Endothelial cell of umbilical vein (primary cell): Measurements from ENCODE around the gene SMIM7. TPM values are rescaled to one million over a fixed set of nuclear protein-coding genes. Genes with fewer than 3 reads are reported as not detected.

Source experiments
- BruUV-seq: library from RNA; stranded (reverse); fragments of 400-500 nt; replicated peaks from 2 replicates; lab custom pipeline; 2021; lab: Mats Ljungman, UMichigan
- CTCF ChIA-PET: fragments of 300-600, 350-600 bp; sonication (Branson Sonifier 250); formaldehyde crosslinking; loops from one replicate; lab custom pipeline; 2021; ENCODE audit warnings: antibody characterized with exemption, inconsistent platforms; lab: Charles Lee
- POLR2A ChIA-PET: fragments of 300-600, 350-600 bp; sonication (Branson Sonifier 250); formaldehyde crosslinking; loops from one replicate; lab custom pipeline; 2021; ENCODE audit warnings: antibody characterized with exemption, inconsistent platforms; lab: Charles Lee
- DNase-seq: peaks from one replicate; pipeline ENCODE4 v3.0.0-alpha.2; 2011; ENCODE audit warnings: low read depth, low spot score
- FAIRE-seq: peaks from 2 replicates; lab custom pipeline; 2011; peaks lifted over from hg19 to GRCh38; lab: Jason Lieb, UNC
- H2AFZ ChIP-seq: 2 replicates; pipeline ENCODE4 v1.6.0; 2012; ENCODE audit warnings: low read depth, low read length, control low read depth, inconsistent platforms
- H3K27ac ChIP-seq: 2 replicates; pipeline ENCODE4 v1.5.1; 2011; ENCODE audit warnings: low read depth, mild to moderate bottlenecking, control low read depth, low read length, moderate library complexity; ENCODE audit not compliant: insufficient read depth
- H3K27me3 ChIP-seq, 2 experiments: 2 replicates each; pipeline versions ENCODE4 v1.6.0 to v1.6.1; 2011; ENCODE audit warnings: low read length in 2 of 2, mixed read lengths in 1 of 2; ENCODE audit not compliant: control insufficient read depth in 2 of 2, insufficient read depth in 2 of 2
- H3K36me3 ChIP-seq, 2 experiments: 2 replicates in 1 of 2; 3 replicates in 1 of 2; pipeline ENCODE4 v1.5.1; 2011; ENCODE audit warnings: low read length in 2 of 2, mild to moderate bottlenecking in 1 of 2, moderate library complexity in 1 of 2; ENCODE audit not compliant: control insufficient read depth in 2 of 2, insufficient read depth in 2 of 2; ENCODE audit errors: extremely low read depth in 1 of 2
- H3K4me1 ChIP-seq: 3 replicates; pipeline ENCODE4 v1.5.1; 2011; ENCODE audit warnings: mild to moderate bottlenecking, low read length; ENCODE audit not compliant: control insufficient read depth, insufficient read depth; ENCODE audit errors: extremely low read depth
- H3K4me2 ChIP-seq: 2 replicates; pipeline ENCODE4 v1.6.1; 2011; ENCODE audit warnings: low read length, control low read depth, mixed read lengths; ENCODE audit not compliant: insufficient read depth
- H3K4me3 ChIP-seq, 3 experiments: fragments of 200-600 bp in 1 of 3; sonication (generic), shearing (Covaris generic) in 1 of 3; replicated peaks in 1 of 3; 2 replicates each; pipeline ENCODE4 v1.5.1; 2011 to 2016; ENCODE audit warnings: control low read depth in 3 of 3, low read length in 3 of 3, mild to moderate bottlenecking in 2 of 3, inconsistent platforms in 1 of 3, low read depth in 1 of 3, moderate library complexity in 1 of 3; ENCODE audit not compliant: insufficient read depth in 1 of 3
- H3K79me2 ChIP-seq: 2 replicates; pipeline ENCODE4 v1.6.0; 2012; ENCODE audit warnings: low read length, inconsistent platforms; ENCODE audit not compliant: control insufficient read depth, insufficient read depth
- H3K9ac ChIP-seq: replicated peaks from 2 replicates; pipeline ENCODE3; 2011; ENCODE audit warnings: low read length, control low read depth; ENCODE audit not compliant: insufficient read depth; ENCODE audit errors: extremely low read depth
- H3K9me1 ChIP-seq: replicated peaks from 3 replicates; pipeline ENCODE4 v1.6.0; 2011; ENCODE audit warnings: mild to moderate bottlenecking, low read length; ENCODE audit not compliant: control insufficient read depth, insufficient read depth; ENCODE audit errors: extremely low read depth
- H3K9me3 ChIP-seq: replicated peaks from 2 replicates; pipeline ENCODE4 v1.5.1; 2012; ENCODE audit warnings: low read length, inconsistent platforms; ENCODE audit not compliant: control insufficient read depth, insufficient read depth
- H4K20me1 ChIP-seq: replicated peaks from 2 replicates; pipeline ENCODE3; 2011; ENCODE audit warnings: mild to moderate bottlenecking, low read length; ENCODE audit not compliant: control insufficient read depth, insufficient read depth; ENCODE audit errors: extremely low read depth
- EZH2 ChIP-seq: IDR thresholded peaks from 2 replicates; pipeline ENCODE4 v1.6.1; 2012; ENCODE audit warnings: borderline replicate concordance, low read depth, mild to moderate bottlenecking, moderate library complexity, low read length, inconsistent platforms; ENCODE audit not compliant: severe bottlenecking
- FOS ChIP-seq: IDR thresholded peaks from 2 replicates; pipeline ENCODE4 v1.6.1; 2011; ENCODE audit warnings: mild to moderate bottlenecking, low read length, moderate library complexity, borderline replicate concordance; ENCODE audit not compliant: insufficient read depth
- GATA2 ChIP-seq: IDR thresholded peaks from 2 replicates; pipeline ENCODE4 v1.7.0; 2011; ENCODE audit warnings: low read depth, mild to moderate bottlenecking, moderate library complexity, mixed read lengths, low read length; ENCODE audit not compliant: insufficient read length, insufficient read depth
- JUN ChIP-seq: IDR thresholded peaks from 2 replicates; pipeline ENCODE4 v1.6.1; 2011; ENCODE audit warnings: borderline replicate concordance, low read depth; ENCODE audit not compliant: insufficient read length, insufficient read depth
- MAX ChIP-seq: IDR thresholded peaks from 2 replicates; pipeline ENCODE4 v1.6.1; 2011; ENCODE audit not compliant: insufficient read depth, insufficient read length
- MYC ChIP-seq: IDR thresholded peaks from one replicate; pipeline ENCODE4 v1.6.1; 2011; ENCODE audit warnings: mild to moderate bottlenecking, low read depth, low read length
- POLR2A ChIP-seq: IDR thresholded peaks from 2 replicates; pipeline ENCODE4 v1.6.1; 2012; ENCODE audit warnings: low read depth, mild to moderate bottlenecking, control low read depth, low read length
- POLR2AphosphoS5 ChIP-seq: IDR thresholded peaks from 2 replicates; pipeline ENCODE4 v1.6.1; 2012; ENCODE audit warnings: low read depth, mild to moderate bottlenecking, control low read depth, low read length, moderate library complexity; ENCODE audit not compliant: insufficient read depth
- dilution Hi-C: fragments of 300-500 bp; cut with MboI; formaldehyde crosslinking; loops from one replicate; pipeline ENCODE4 v1.15.0; 2019; ENCODE audit warnings: low sequenced_read_pairs; ENCODE audit not compliant: extremely low pct_ligation_motif_present
- intact Hi-C: fragments of 100-400 bp; cut with micrococcal nuclease; formaldehyde crosslinking; loops from one replicate; pipeline ENCODE4 v1.10.0; 2022
- polyA plus RNA-seq, 4 experiments: library from polyadenylated mRNA; depleted of rRNA in 3 of 4; stranded (reverse) in 3 of 4; unstranded in 1 of 4; fragments of >200 nt; gene quantifications; 2 replicates each; pipeline versions ENCODE4 v1.2.1 to v1.2.3, GENCODE V29; 2011 to 2012; ENCODE audit warnings: missing spikeins in 1 of 4
- total RNA-seq: library from RNA; stranded (reverse); gene quantifications from 2 replicates; pipeline ENCODE4 v1.2.3, GENCODE V29; 2021
- TF ChIP-seq, protein P1 (sequence below), 2 donors: IDR thresholded peaks; 1 replicate in 1 of 2; 2 replicates in 1 of 2; pipeline ENCODE4 v1.5.1; 2011; ENCODE audit warnings: low read length in 2 of 2, mild to moderate bottlenecking in 2 of 2, moderate library complexity in 2 of 2, control low read depth in 1 of 2, inconsistent platforms in 1 of 2, low read depth in 1 of 2; ENCODE audit not compliant: insufficient read depth in 1 of 2; ENCODE audit errors: extremely low read depth in 1 of 2

Gene SMIM7
- total and polyA plus RNA-seq, 2 donors (not counting 3 experiments of a cell fraction or from before 2014, with no cell fraction given): 51.1 to 62.0 TPM

DNA sequence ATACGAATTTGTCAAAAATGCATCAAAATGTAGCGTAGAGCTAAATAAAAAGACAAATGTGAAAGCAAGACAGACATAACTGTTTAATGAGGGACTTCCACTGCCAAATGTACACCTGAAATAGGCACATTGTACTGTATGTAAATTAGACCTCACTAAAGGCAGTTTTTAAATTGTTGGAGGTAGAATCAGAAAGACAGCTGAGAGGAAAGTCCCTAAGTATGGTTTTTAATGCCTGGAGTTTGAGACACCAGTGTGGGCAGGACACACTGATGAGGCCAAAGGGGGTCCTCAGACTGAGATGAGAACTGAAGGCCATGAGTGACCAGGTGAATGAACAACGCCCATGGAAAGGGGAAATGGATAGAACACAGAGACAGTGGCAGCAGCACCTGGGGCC, 54.8 kb downstream of the SMIM7 start:
- no peaks in the 10 kb centered on the region for H3K9me1 ChIP-seq
- H3K4me2 ChIP-seq: no peak overlapping the region
- H3K79me2 ChIP-seq: peaks cover 87% of the 10 kb centered on the region
- H2AFZ ChIP-seq: no peak overlapping the region
- ChIA-PET CTCF (no interaction called here), POLR2A (no interaction called here)
- BruUV-seq: no TSS peak
- H3K9ac ChIP-seq: no peak overlapping the region
- no peak overlapping the region for H3K4me3 ChIP-seq
- H3K27ac ChIP-seq: no peak overlapping the region
- DNase-seq: no peak
- H3K4me1 ChIP-seq: peaks cover 4% of the 10 kb centered on the region
- dilution Hi-C loops: no loop called here
- no peaks in the 10 kb centered on the region for H3K27me3 ChIP-seq
- TF ChIP-seq GATA2: no peak
- TF ChIP-seq MAX: no peak
- TF ChIP-seq JUN: no peak
- TF ChIP-seq, protein P1, sequence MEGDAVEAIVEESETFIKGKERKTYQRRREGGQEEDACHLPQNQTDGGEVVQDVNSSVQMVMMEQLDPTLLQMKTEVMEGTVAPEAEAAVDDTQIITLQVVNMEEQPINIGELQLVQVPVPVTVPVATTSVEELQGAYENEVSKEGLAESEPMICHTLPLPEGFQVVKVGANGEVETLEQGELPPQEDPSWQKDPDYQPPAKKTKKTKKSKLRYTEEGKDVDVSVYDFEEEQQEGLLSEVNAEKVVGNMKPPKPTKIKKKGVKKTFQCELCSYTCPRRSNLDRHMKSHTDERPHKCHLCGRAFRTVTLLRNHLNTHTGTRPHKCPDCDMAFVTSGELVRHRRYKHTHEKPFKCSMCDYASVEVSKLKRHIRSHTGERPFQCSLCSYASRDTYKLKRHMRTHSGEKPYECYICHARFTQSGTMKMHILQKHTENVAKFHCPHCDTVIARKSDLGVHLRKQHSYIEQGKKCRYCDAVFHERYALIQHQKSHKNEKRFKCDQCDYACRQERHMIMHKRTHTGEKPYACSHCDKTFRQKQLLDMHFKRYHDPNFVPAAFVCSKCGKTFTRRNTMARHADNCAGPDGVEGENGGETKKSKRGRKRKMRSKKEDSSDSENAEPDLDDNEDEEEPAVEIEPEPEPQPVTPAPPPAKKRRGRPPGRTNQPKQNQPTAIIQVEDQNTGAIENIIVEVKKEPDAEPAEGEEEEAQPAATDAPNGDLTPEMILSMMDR (IDR thresholded peaks at IDR 0.05; ENCODE audit: extremely low read depth in 1 of 2, insufficient read depth in 1 of 2, low read depth in 1 of 2, low read length in 2 of 2): no peak
- no peak for TF ChIP-seq POLR2AphosphoS5
- no peak for TF ChIP-seq EZH2
- no peak for TF ChIP-seq MYC
- TF ChIP-seq FOS: no peak
- no peak for TF ChIP-seq POLR2A
- intact Hi-C loops: no loop called here
- H3K9me3 ChIP-seq: no peaks in the 10 kb centered on the region
- H4K20me1 ChIP-seq: peaks cover 4% of the 10 kb centered on the region
- FAIRE-seq: no peak
- H3K36me3 ChIP-seq: no peaks in the 10 kb centered on the region
